Measurements from ENCODE around the gene TMA7B. TPM values are rescaled to one million over a fixed set of nuclear protein-coding genes. Genes with fewer than 3 reads are reported as not detected.

The TMA7B gene
- total RNA-seq, 2 experiments from 2014 or later, result 0.86 to 1.1 TPM

GRCh38 chr22:39923696-39924095 is 36.5 kb upstream of the TMA7B start:
- CTCF ChIA-PET, result interaction anchor here (1.3 to 3.2 kb wide), 4 partner anchors 9 to 101 kb away, joined by 4 to 26 read pairs (median 8); no protein-coding TSS in a partner anchor
- Mint-ChIP-seq H3K27me3 (no peaks in the 10 kb centered on the region), H3K36me3 (peaks cover 4% of the 10 kb centered on the region), H3K9me3 (no peaks in the 10 kb centered on the region), H3K4me1 (ENCODE audit: low read depth) (peaks cover 71% of the 10 kb centered on the region), H3K4me3 (peak overlapping the region; percentile 35), H3K27ac (no peak overlapping the region)
- POLR2A ChIA-PET, result interaction anchor here (0.7 to 11.3 kb wide), 4 partner anchors 11 to 148 kb away, joined by 3 to 219 read pairs (median 3); no protein-coding TSS in a partner anchor
- intact Hi-C loops (cut with micrococcal nuclease), result loop anchor here (5.0 kb wide), 1 partner anchor 254 kb away; the partner anchor contains the start of gene TNRC6B
- no peak for DNase-seq

GRCh38 chr22:39924286-39924685 is 35.9 kb upstream of the TMA7B start:
- CTCF ChIA-PET, result interaction anchor here (0.6 to 3.2 kb wide), 6 partner anchors 9 to 390 kb away, joined by 3 to 26 read pairs (median 8); no protein-coding TSS in a partner anchor
- Mint-ChIP-seq H3K27me3 (no peaks in the 10 kb centered on the region), H3K4me3 (peak overlapping the region; percentile 24), H3K36me3 (peaks cover 4% of the 10 kb centered on the region), H3K4me1 (ENCODE audit: low read depth) (peaks cover 68% of the 10 kb centered on the region), H3K27ac (no peak overlapping the region), H3K9me3 (no peaks in the 10 kb centered on the region)
- no peak for DNase-seq
- intact Hi-C loops (cut with micrococcal nuclease), result loop anchor here (5.0 kb wide), 1 partner anchor 253 kb away; the partner anchor contains the start of gene TNRC6B
- POLR2A ChIA-PET, result interaction anchor here (0.6 to 11.3 kb wide), 5 partner anchors 14 to 1408 kb away, joined by 3 to 219 read pairs (median 3); no protein-coding TSS in a partner anchor

GRCh38 chr22:39925273-39925672 is 34.9 kb upstream of the TMA7B start:
- H3K27ac Mint-ChIP-seq, result no peak overlapping the region
- H3K9me3 Mint-ChIP-seq, result no peaks in the 10 kb centered on the region
- ChIA-PET CTCF (interaction anchor here (0.6 to 3.2 kb wide), 11 partner anchors 8 to 1145 kb away, joined by 3 to 26 read pairs (median 8); no protein-coding TSS in a partner anchor), POLR2A (interaction anchor here (0.6 to 11.3 kb wide), 4 partner anchors 9 to 1409 kb away, joined by 4 to 219 read pairs (median 6); no protein-coding TSS in a partner anchor)
- peaks cover 4% of the 10 kb centered on the region for H3K36me3 Mint-ChIP-seq
- no peaks in the 10 kb centered on the region for H3K27me3 Mint-ChIP-seq
- intact Hi-C loops (cut with micrococcal nuclease), result no loop called here
- no peak for DNase-seq
- peaks cover 58% of the 10 kb centered on the region for H3K4me1 Mint-ChIP-seq (ENCODE audit: low read depth)
- no peak overlapping the region for H3K4me3 Mint-ChIP-seq

- no peak overlapping the region for H3K4me3 Mint-ChIP-seq
Measured at GRCh38 chr22:39925909-39926679, 34.1 kb upstream of the TMA7B start.

GRCh38 chr22:39926753-39927152 is 33.4 kb upstream of the TMA7B start:
- Mint-ChIP-seq H3K36me3 (peaks cover 4% of the 10 kb centered on the region), H3K9me3 (no peaks in the 10 kb centered on the region), H3K4me1 (ENCODE audit: low read depth) (peaks cover 47% of the 10 kb centered on the region), H3K27me3 (no peaks in the 10 kb centered on the region), H3K27ac (no peak overlapping the region), H3K4me3 (no peak overlapping the region)
- ChIA-PET POLR2A (interaction anchor here (1.2 to 11.3 kb wide), 3 partner anchors 16 to 67 kb away, joined by 3 to 219 read pairs (median 4); no protein-coding TSS in a partner anchor), CTCF (interaction anchor here (0.6 to 3.2 kb wide), 10 partner anchors 8 to 608 kb away, joined by 3 to 18 read pairs (median 7); no protein-coding TSS in a partner anchor)
- DNase-seq, result no peak
- intact Hi-C loops (cut with micrococcal nuclease), result no loop called here

More at GRCh38 chr22:39925909-39926679, 34.1 kb upstream of the TMA7B start:
- ChIA-PET POLR2A (interaction anchor here (1.2 to 11.3 kb wide), 4 partner anchors 8 to 68 kb away, joined by 3 to 219 read pairs (median 4); no protein-coding TSS in a partner anchor), CTCF (interaction anchor here (0.6 to 3.2 kb wide), 11 partner anchors 9 to 607 kb away, joined by 3 to 18 read pairs (median 6); no protein-coding TSS in a partner anchor)
- no peak for DNase-seq
- Mint-ChIP-seq H3K27me3 (no peaks in the 10 kb centered on the region), H3K27ac (no peak overlapping the region), H3K9me3 (no peaks in the 10 kb centered on the region), H3K36me3 (peaks cover 4% of the 10 kb centered on the region), H3K4me1 (ENCODE audit: low read depth) (peaks cover 50% of the 10 kb centered on the region)
- intact Hi-C loops (cut with micrococcal nuclease), result no loop called here

GRCh38 chr22:39927544-39927943 is 32.7 kb upstream of the TMA7B start:
- intact Hi-C loops (cut with micrococcal nuclease), result no loop called here
- H3K4me3 Mint-ChIP-seq, result no peak overlapping the region
- CTCF ChIA-PET, result interaction anchor here (1.2 to 3.2 kb wide), 5 partner anchors 11 to 393 kb away, joined by 3 to 18 read pairs (median 9); no protein-coding TSS in a partner anchor
- no peaks in the 10 kb centered on the region for H3K9me3 Mint-ChIP-seq
- H3K4me1 Mint-ChIP-seq (ENCODE audit: low read depth), result peaks cover 44% of the 10 kb centered on the region
- peak; percentile 62 for DNase-seq
- POLR2A ChIA-PET, result interaction anchor here (0.6 to 11.3 kb wide), 3 partner anchors 17 to 430 kb away, joined by 3 to 219 read pairs (median 3); no protein-coding TSS in a partner anchor
- no peaks in the 10 kb centered on the region for H3K27me3 Mint-ChIP-seq
- H3K27ac Mint-ChIP-seq, result no peak overlapping the region
- H3K36me3 Mint-ChIP-seq, result peaks cover 4% of the 10 kb centered on the region

- POLR2A ChIA-PET, result interaction anchor here (11.3 kb wide), 1 partner anchor 18 kb away, joined by 219 read pairs; no protein-coding TSS in a partner anchor
- no peak overlapping the region for H3K27ac Mint-ChIP-seq
Measured at GRCh38 chr22:39928536-39929520, 31.4 kb upstream of the TMA7B start.

GRCh38 chr22:39931251-39931650 is 28.9 kb upstream of the TMA7B start:
- H3K4me1 Mint-ChIP-seq (ENCODE audit: low read depth), result peaks cover 42% of the 10 kb centered on the region
- CTCF ChIA-PET, result no interaction called here
- no peaks in the 10 kb centered on the region for H3K27me3 Mint-ChIP-seq
- POLR2A ChIA-PET, result interaction anchor here (11.3 kb wide), 1 partner anchor 21 kb away, joined by 219 read pairs; no protein-coding TSS in a partner anchor
- H3K4me3 Mint-ChIP-seq, result no peak overlapping the region
- peaks cover 4% of the 10 kb centered on the region for H3K36me3 Mint-ChIP-seq
- H3K9me3 Mint-ChIP-seq, result no peaks in the 10 kb centered on the region
- intact Hi-C loops (cut with micrococcal nuclease), result loop anchor here (10.0 kb wide), 2 partner anchors 86 to 414 kb away; partner anchors contain the start of gene ADSL
- H3K27ac Mint-ChIP-seq, result no peak overlapping the region
- peak; percentile 29 for DNase-seq

More at GRCh38 chr22:39928536-39929520, 31.4 kb upstream of the TMA7B start:
- Mint-ChIP-seq H3K4me1 (ENCODE audit: low read depth) (peaks cover 44% of the 10 kb centered on the region), H3K36me3 (peaks cover 4% of the 10 kb centered on the region), H3K4me3 (no peak overlapping the region), H3K27me3 (no peaks in the 10 kb centered on the region), H3K9me3 (no peaks in the 10 kb centered on the region)
- CTCF ChIA-PET, result interaction anchor here (0.5 to 2.6 kb wide), 11 partner anchors 11 to 400 kb away, joined by 3 to 11 read pairs (median 4); partner anchors contain the start of gene FAM83F
- DNase-seq, result no peak
- intact Hi-C loops (cut with micrococcal nuclease), result loop anchor here (1.0 kb wide), 1 partner anchor 9 kb away; no protein-coding TSS in a partner anchor

GRCh38 chr22:39932166-39932565 is 28.0 kb upstream of the TMA7B start:
- ChIA-PET CTCF (interaction anchor here (0.6 to 4.4 kb wide), 14 partner anchors 8 to 398 kb away, joined by 3 to 45 read pairs (median 12); no protein-coding TSS in a partner anchor), POLR2A (interaction anchor here (1.8 kb wide), 1 partner anchor 11 kb away, joined by 10 read pairs; no protein-coding TSS in a partner anchor)
- H3K4me1 Mint-ChIP-seq (ENCODE audit: low read depth), result peaks cover 49% of the 10 kb centered on the region
- peak overlapping the region; percentile 10 for H3K4me3 Mint-ChIP-seq
- intact Hi-C loops (cut with micrococcal nuclease), result loop anchor here (2.0 to 10.0 kb wide), 3 partner anchors 87 to 413 kb away; partner anchors contain the start of genes ADSL and RPS19BP1
- no peak overlapping the region for H3K27ac Mint-ChIP-seq
- DNase-seq, result no peak
- H3K27me3 Mint-ChIP-seq, result no peaks in the 10 kb centered on the region
- no peaks in the 10 kb centered on the region for H3K9me3 Mint-ChIP-seq
- H3K36me3 Mint-ChIP-seq, result peaks cover under 1% of the 10 kb centered on the region

- no peaks in the 10 kb centered on the region for H3K27me3 Mint-ChIP-seq
- intact Hi-C loops (cut with micrococcal nuclease), result loop anchor here (1.0 to 10.0 kb wide), 5 partner anchors 8 to 412 kb away; partner anchors contain the start of genes ADSL and RPS19BP1
- ChIA-PET POLR2A (interaction anchor here (0.7 to 2.3 kb wide), 9 partner anchors 8 to 292 kb away, joined by 3 to 10 read pairs (median 4); no protein-coding TSS in a partner anchor), CTCF (interaction anchor here (0.6 to 4.4 kb wide), 17 partner anchors 9 to 414 kb away, joined by 3 to 45 read pairs (median 10); partner anchors contain the start of gene FAM83F)
- H3K27ac Mint-ChIP-seq, result peak overlapping the region; percentile 79
- H3K4me1 Mint-ChIP-seq (ENCODE audit: low read depth), result peaks cover 58% of the 10 kb centered on the region
- H3K9me3 Mint-ChIP-seq, result no peaks in the 10 kb centered on the region
- H3K4me3 Mint-ChIP-seq, result peak overlapping the region; percentile 74
- H3K36me3 Mint-ChIP-seq, result no peaks in the 10 kb centered on the region
- peak; percentile 76 for DNase-seq
Measured at GRCh38 chr22:39932918-39933649, 27.1 kb upstream of the TMA7B start.

Measured in activated CD4-positive, alpha-beta memory T cell treated with anti-CD3 and anti-CD28 coated beads for 36 hours (primary cell).